Mucosa of descending colon (tissue), 3 donors: ENCODE data around the gene MYO10. TPM values are rescaled to one million over a fixed set of nuclear protein-coding genes. Genes with fewer than 3 reads are reported as not detected.

Experiments used
- ATAC-seq: fragments of 200-7000 bp; cut with Tn5 transposase; one replicate; pipeline ENCODE4 v1.9.1; 2020; ENCODE audit warnings: mild to moderate bottlenecking, moderate library complexity
- DNase-seq, 3 donors: peaks; one replicate each; pipeline ENCODE4 v3.0.0-alpha.2; 2020
- H3K36me3 ChIP-seq: fragments of 200-600 bp; one replicate; pipeline ENCODE4 v1.8.0; 2021; ENCODE audit warnings: low read depth, mild to moderate bottlenecking
- H3K4me1 ChIP-seq: fragments of 200-600 bp; one replicate; pipeline ENCODE4 v1.8.0; 2021; ENCODE audit warnings: low read depth, mild to moderate bottlenecking
- H3K4me3 ChIP-seq: fragments of 200-600 bp; one replicate; pipeline ENCODE4 v1.8.0; 2021; ENCODE audit warnings: mild to moderate bottlenecking
- H3K9me3 ChIP-seq: fragments of 200-600 bp; one replicate; pipeline ENCODE4 v1.8.0; 2021; ENCODE audit warnings: mild to moderate bottlenecking
- CTCF ChIP-seq: fragments of 200-600 bp; IDR thresholded peaks from one replicate; pipeline ENCODE4 v1.8.0; 2022; ENCODE audit warnings: antibody characterized with exemption, mild to moderate bottlenecking
- intact Hi-C, 2 donors: fragments of 100-400 bp; cut with DNase I in 1 of 2; cut with micrococcal nuclease in 1 of 2; formaldehyde crosslinking; loops; one replicate each; pipeline versions ENCODE4 v1.11.0 to v1.11.1; 2022; cut with DNase I, micrococcal nuclease
- total RNA-seq, 3 donors: library from RNA; stranded (reverse); fragmentation: NEBNext Ultra II Directional in 2 of 3; extraction: Animal tissue kit (Norgen Biotek cat#: 25700) in 2 of 3; gene quantifications; one replicate each; pipeline versions ENCODE4 v1.2.1 to v1.2.4, GENCODE V29; 2021 to 2023
- donor health status: DM: no; HTN: no; CAD: no; lungs with moderate emphysema.
- donor health status: DM: no; HTN: no; CAD: no.
- donor health status: DM: no; HTN: yes; CAD: no.

The MYO10 gene
- total RNA-seq, 3 donors from 2014 or later = 29.4 to 87.8 (median 61.3) TPM

GRCh38 chr5:16803831-16804230 is 132.3 kb downstream of the MYO10 start:
- DNase-seq = no peak
- no peak for ATAC-seq
- Histone ChIP-seq H3K9me3 (no peaks in the 10 kb centered on the region), H3K4me3 (no peak overlapping the region), H3K36me3 (no peaks in the 10 kb centered on the region), H3K4me1 (no peaks in the 10 kb centered on the region)
- intact Hi-C loops = no loop called here
- no peak for TF ChIP-seq CTCF

DNA sequence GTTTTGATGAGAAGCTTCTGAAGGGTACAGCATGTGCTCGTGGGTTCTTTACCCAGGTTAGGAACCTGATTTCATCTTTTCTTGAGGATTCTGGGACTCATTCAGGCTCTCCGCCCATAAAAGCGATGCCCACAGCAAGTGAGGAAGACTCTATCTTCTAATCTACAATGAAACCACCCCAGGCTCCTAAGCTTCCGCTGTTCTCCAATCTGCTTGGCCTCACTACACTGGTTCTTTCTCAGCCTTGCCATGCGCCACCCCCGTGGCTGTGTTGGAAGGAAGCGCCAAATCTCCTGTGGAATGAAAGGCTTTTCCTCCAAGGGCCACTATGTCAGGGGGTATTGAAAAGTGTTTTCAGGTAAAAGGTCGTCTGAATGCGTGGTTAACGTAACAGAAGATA is 135.6 kb downstream of the MYO10 start:
- Histone ChIP-seq H3K4me1 (no peaks in the 10 kb centered on the region), H3K9me3 (no peaks in the 10 kb centered on the region), H3K36me3 (no peaks in the 10 kb centered on the region), H3K4me3 (no peak overlapping the region)
- no peak for TF ChIP-seq CTCF
- ATAC-seq (no peak), DNase-seq (no peak)
- intact Hi-C loops = no loop called here

GRCh38 chr5:16799796-16800195 is 136.3 kb downstream of the MYO10 start:
- TF ChIP-seq CTCF = no peak
- ATAC-seq = no peak
- Histone ChIP-seq H3K9me3 (no peaks in the 10 kb centered on the region), H3K36me3 (no peaks in the 10 kb centered on the region), H3K4me3 (no peak overlapping the region), H3K4me1 (no peaks in the 10 kb centered on the region)
- DNase-seq = no peak
- intact Hi-C loops = no loop called here

DNA sequence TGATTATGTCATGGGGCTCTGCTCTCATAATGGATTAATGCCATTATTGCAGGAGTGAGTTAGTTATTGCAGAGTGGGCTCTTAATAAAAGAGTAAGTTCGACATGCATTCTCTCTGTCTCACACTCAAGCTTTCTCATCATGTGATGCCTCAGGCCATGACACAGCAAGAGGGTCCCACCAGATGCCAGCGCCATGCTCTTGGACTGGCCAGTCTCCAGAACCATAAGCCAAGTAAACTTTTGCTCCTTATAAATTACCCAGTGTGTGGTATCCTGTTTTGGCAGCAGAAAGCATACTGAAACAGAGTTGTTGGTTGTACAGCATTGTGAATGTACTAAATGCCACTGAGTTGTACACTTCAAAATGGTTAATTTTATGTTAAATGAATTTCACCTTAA is 138.1 kb downstream of the MYO10 start:
- intact Hi-C loops = no loop called here
- no peaks in the 10 kb centered on the region for H3K36me3 ChIP-seq
- DNase-seq (no peak), ATAC-seq (no peak)
- no peaks in the 10 kb centered on the region for H3K9me3 ChIP-seq
- no peaks in the 10 kb centered on the region for H3K4me1 ChIP-seq
- TF ChIP-seq CTCF = no peak
- no peak overlapping the region for H3K4me3 ChIP-seq

GRCh38 chr5:16794269-16794913 is 141.7 kb downstream of the MYO10 start:
- no peak overlapping the region for H3K4me3 ChIP-seq
- intact Hi-C loops = loop anchor here (5.0 kb wide), 2 partner anchors 393 to 398 kb away; no protein-coding TSS in a partner anchor
- no peaks in the 10 kb centered on the region for H3K9me3 ChIP-seq
- H3K4me1 ChIP-seq = peaks cover 2% of the 10 kb centered on the region
- ATAC-seq = no peak
- DNase-seq = no peak
- no peak for TF ChIP-seq CTCF
- no peaks in the 10 kb centered on the region for H3K36me3 ChIP-seq
